ENCODE data around the gene ITGA7. TPM values are rescaled to one million over a fixed set of nuclear protein-coding genes. Genes with fewer than 3 reads are reported as not detected.

Gene ITGA7
- total RNA-seq, 4 donors from 2014 or later = 69.7 to 206 (median 92.0) TPM

DNA sequence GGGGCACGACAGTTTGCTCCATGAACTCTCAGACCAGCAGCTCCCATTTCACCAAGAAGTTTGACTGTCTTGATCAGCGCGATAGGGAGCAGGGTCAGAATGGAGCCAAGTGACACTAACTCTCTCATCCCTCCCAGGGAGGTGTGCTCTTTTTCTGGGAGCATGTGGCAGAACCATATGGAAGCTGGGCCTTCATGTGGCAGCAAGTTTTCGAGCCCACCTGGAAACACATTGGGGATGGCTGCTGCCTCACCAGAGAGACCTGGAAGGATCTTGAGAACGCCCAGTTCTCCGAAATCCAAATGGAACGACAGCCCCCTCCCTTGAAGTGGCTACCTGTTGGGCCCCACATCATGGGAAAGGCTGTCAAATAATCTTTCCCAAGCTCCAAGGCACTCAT is 24.0 kb downstream of the ITGA7 start:
- in situ Hi-C loops (cut with MboI; ENCODE audit: low sequenced_read_pairs in 4 of 4) (loop anchor here in 1 of 4 donors (5.0 kb wide), 1 partner anchor 39 kb away; the partner anchor contains the start of gene RDH5), intact Hi-C loops (cut with DNase I; ENCODE audit: low total_unique reads) (loop anchor here (2.0 kb wide), 1 partner anchor 17 kb away; no protein-coding TSS in a partner anchor)
- H3K4me1 ChIP-seq = peaks cover 7 to 17% of the 10 kb centered on the region in 2 donors
- H3K36me3 ChIP-seq = peaks cover 0 to 32% of the 10 kb centered on the region in 2 donors
- no peak for TF ChIP-seq POLR2A (IDR thresholded peaks at IDR 0.05)
- TF ChIP-seq, protein P1, sequence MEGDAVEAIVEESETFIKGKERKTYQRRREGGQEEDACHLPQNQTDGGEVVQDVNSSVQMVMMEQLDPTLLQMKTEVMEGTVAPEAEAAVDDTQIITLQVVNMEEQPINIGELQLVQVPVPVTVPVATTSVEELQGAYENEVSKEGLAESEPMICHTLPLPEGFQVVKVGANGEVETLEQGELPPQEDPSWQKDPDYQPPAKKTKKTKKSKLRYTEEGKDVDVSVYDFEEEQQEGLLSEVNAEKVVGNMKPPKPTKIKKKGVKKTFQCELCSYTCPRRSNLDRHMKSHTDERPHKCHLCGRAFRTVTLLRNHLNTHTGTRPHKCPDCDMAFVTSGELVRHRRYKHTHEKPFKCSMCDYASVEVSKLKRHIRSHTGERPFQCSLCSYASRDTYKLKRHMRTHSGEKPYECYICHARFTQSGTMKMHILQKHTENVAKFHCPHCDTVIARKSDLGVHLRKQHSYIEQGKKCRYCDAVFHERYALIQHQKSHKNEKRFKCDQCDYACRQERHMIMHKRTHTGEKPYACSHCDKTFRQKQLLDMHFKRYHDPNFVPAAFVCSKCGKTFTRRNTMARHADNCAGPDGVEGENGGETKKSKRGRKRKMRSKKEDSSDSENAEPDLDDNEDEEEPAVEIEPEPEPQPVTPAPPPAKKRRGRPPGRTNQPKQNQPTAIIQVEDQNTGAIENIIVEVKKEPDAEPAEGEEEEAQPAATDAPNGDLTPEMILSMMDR (IDR thresholded peaks at IDR 0.05 in 4 of 5, conservative IDR thresholded peaks at IDR 0.05 in 1 of 5) = no peak
- H3K27ac ChIP-seq = peak overlapping the region; percentile 9 to 87 (median 23)
- no peak overlapping the region for H3K4me3 ChIP-seq
- no peaks in the 10 kb centered on the region for H3K27me3 ChIP-seq
- no peaks in the 10 kb centered on the region for H3K9me3 ChIP-seq
- ATAC-seq (no peak), DNase-seq (no peak)

GRCh38 chr12:55682087-55682796 is 25.5 kb downstream of the ITGA7 start:
- Histone ChIP-seq H3K36me3 (peaks cover 0 to 20% of the 10 kb centered on the region in 2 donors), H3K27ac (peak overlapping the region; percentile 68 to 87 (median 80)), H3K4me1 (peaks cover 7 to 17% of the 10 kb centered on the region in 2 donors), H3K27me3 (no peaks in the 10 kb centered on the region), H3K4me3 (peak overlapping the region; percentile 33 to 56 (median 40)), H3K9me3 (no peaks in the 10 kb centered on the region)
- ATAC-seq (peak in 1 of 2 donors; percentile 4), DNase-seq (no peak)
- TF ChIP-seq, protein P1 (IDR thresholded peaks at IDR 0.05 in 4 of 5, conservative IDR thresholded peaks at IDR 0.05 in 1 of 5) = no peak
- no peak for TF ChIP-seq POLR2A (IDR thresholded peaks at IDR 0.05)
- intact Hi-C loops (cut with DNase I; ENCODE audit: low total_unique reads) (loop anchor here (2.0 kb wide), 1 partner anchor 19 kb away; no protein-coding TSS in a partner anchor), in situ Hi-C loops (cut with MboI; ENCODE audit: low sequenced_read_pairs in 4 of 4) (loop anchor here in 1 of 4 donors (5.0 kb wide), 1 partner anchor 40 kb away; the partner anchor contains the start of gene RDH5)

GRCh38 chr12:55681142-55682077 is 26.3 kb downstream of the ITGA7 start:
- H3K36me3 ChIP-seq = peaks cover 0 to 14% of the 10 kb centered on the region in 2 donors
- intact Hi-C loops (cut with DNase I; ENCODE audit: low total_unique reads) = loop anchor here (1.0 to 2.0 kb wide), 2 partner anchors 19 to 40 kb away; no protein-coding TSS in a partner anchor
- in situ Hi-C loops (cut with MboI; ENCODE audit: low sequenced_read_pairs in 4 of 4) = loop anchor here in 1 of 4 donors (5.0 kb wide), 1 partner anchor 41 kb away; the partner anchor contains the start of gene RDH5
- peak overlapping the region; percentile 68 to 87 (median 80) for H3K27ac ChIP-seq
- peaks cover 7 to 17% of the 10 kb centered on the region in 2 donors for H3K4me1 ChIP-seq
- TF ChIP-seq POLR2A (IDR thresholded peaks at IDR 0.05) = peak in 1 of 2 donors; percentile 39
- TF ChIP-seq, protein P1 (IDR thresholded peaks at IDR 0.05 in 4 of 5, conservative IDR thresholded peaks at IDR 0.05 in 1 of 5) = peak; percentile 21 to 57 (median 53)
- DNase-seq (peak; percentile 63 to 85), ATAC-seq (peak; percentile 93 to 94)
- no peaks in the 10 kb centered on the region for H3K9me3 ChIP-seq
- H3K4me3 ChIP-seq = peak overlapping the region; percentile 33 to 56 (median 40)
- H3K27me3 ChIP-seq = no peaks in the 10 kb centered on the region

- no peaks in the 10 kb centered on the region for H3K27me3 ChIP-seq
- intact Hi-C loops (cut with DNase I; ENCODE audit: low total_unique reads) (no loop called here), in situ Hi-C loops (cut with MboI; ENCODE audit: low sequenced_read_pairs in 4 of 4) (loop anchor here in 3 of 4 donors (5.0 to 10.0 kb wide), 3 partner anchors 38 to 45 kb away; partner anchors contain the start of genes RDH5 (in 2 of the 3), BLOC1S1 (in 1 of the 3) and CD63 (in 1 of the 3))
- H3K36me3 ChIP-seq = no peaks in the 10 kb centered on the region
- no peak overlapping the region for H3K27ac ChIP-seq
- no peak overlapping the region for H3K4me3 ChIP-seq
- no peak for ATAC-seq
- no peaks in the 10 kb centered on the region for H3K9me3 ChIP-seq
- DNase-seq = peak in 1 of 2 donors; percentile 15
- peaks cover 7 to 17% of the 10 kb centered on the region in 2 donors for H3K4me1 ChIP-seq
- TF ChIP-seq POLR2A (IDR thresholded peaks at IDR 0.05) = no peak
- TF ChIP-seq, protein P1 (IDR thresholded peaks at IDR 0.05 in 4 of 5, conservative IDR thresholded peaks at IDR 0.05 in 1 of 5) = no peak
These were observed 28.0 kb downstream of the ITGA7 start for GRCh38 chr12:55679691-55680090.
